Femur (tissue), 1 donor: ENCODE measurements around the gene ADARB2.

ENCODE experiments used
- DNase-seq: peaks from one replicate; pipeline ENCODE4 v3.0.0-alpha.2; 2017

Gene ADARB2

DNA sequence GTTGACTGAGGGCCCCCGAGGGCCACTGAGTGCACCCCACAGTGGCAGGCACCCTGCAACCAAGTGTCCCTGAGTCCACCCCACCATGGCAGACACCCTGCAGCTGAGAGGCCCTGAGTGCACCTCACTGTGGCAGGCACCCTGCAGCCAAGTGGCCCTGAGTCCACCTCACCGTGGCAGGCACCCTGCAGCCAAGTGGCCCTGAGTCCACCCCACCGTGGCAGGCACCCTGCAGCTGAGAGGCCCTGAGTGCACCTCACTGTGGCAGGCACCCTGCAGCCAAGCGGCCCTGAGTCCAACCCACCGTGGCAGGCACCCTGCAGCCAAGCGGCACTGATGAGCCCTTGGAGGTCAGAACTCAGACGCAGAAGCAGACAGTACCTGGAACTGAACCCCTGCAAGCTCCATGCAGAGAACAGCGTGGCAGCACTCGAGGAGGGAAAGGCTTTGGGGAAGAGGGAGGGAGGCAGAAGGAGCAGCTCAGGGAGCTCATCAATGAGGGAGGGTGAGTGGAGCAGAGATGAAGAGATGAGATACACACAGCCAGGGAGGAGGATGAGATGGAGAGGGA, 524.7 kb downstream of the ADARB2 start:
- DNase-seq = no peak

DNA sequence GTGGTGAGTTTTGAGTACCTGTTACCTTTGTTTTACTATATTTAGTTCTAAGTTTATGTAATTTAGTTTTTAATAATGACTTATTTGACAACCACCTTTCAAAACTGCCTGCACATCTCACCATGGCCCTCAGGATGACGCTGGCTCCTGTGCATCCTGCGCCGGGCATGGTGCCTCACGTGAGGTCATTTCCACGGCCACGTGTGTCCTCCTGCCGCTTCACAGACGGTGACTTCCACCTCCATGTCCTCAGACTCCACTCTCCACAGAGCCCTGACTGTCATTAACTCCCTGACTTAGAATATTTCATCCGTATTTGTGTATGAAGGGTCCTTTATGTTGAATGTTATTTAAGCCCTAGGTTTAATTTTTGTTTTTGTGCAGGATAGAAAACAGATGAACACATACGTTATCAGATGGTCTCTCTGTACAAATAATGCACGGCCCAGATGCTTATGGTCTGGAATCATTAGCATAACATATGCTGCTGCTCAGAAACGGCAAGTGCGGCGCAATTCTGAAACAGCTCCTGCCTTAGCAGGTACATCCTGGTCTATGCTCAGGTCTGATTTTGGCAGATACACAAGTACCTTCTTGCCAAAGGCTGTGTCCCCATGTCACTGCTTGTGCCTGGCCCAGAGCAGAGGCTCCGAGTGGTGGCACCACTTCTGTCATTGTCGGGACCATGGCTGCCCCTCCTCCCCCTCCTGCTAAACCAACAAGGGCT, 525.3 kb downstream of the ADARB2 start:
- no peak for DNase-seq

DNA sequence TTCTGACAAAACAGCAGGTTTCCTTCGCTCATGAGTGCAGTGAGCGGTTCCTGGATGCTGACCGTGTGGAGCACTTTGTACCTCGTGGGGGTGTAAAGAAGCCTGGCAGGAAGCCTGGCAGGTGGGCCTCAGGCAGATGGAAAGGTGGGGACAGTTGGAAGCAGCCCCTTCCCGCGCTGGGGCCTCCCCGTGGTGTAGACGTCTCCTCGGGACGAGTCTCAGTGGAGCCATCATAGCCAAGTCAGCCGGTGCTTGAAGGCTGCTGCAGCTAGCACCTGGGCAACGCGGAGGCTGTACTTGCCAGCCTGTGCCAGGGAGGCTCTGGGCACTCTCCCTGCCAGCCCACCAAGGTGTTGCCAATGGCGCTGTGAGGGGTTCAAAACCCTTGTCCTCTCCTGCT, 526.7 kb downstream of the ADARB2 start:
- no peak for DNase-seq

DNA sequence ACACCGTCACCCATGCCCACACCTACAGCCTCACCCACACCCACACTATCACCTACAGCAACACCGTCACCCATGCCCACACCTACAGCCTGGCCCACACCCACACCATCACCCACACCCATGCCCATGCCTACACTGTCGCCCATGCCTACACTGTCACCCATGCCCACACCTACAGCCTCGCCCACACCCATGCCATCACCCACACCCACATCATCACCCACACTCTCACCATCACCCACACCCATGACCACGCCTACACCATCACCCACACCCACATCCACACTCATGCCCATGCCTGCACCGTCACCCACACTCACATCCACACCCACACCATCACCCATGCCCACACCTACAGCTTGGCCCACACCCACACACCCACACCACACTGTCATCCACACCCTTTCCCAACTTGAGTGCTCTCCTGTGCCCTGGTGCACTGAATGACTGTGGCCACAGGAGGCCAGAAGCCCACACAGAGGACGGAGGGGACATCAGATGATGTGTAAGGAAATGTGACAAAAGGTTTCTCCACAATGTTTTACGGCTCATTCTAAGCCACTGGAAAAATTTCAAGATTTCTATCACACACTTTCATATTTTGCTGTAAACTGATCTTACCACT, 527.9 kb downstream of the ADARB2 start:
- DNase-seq = no peak

DNA sequence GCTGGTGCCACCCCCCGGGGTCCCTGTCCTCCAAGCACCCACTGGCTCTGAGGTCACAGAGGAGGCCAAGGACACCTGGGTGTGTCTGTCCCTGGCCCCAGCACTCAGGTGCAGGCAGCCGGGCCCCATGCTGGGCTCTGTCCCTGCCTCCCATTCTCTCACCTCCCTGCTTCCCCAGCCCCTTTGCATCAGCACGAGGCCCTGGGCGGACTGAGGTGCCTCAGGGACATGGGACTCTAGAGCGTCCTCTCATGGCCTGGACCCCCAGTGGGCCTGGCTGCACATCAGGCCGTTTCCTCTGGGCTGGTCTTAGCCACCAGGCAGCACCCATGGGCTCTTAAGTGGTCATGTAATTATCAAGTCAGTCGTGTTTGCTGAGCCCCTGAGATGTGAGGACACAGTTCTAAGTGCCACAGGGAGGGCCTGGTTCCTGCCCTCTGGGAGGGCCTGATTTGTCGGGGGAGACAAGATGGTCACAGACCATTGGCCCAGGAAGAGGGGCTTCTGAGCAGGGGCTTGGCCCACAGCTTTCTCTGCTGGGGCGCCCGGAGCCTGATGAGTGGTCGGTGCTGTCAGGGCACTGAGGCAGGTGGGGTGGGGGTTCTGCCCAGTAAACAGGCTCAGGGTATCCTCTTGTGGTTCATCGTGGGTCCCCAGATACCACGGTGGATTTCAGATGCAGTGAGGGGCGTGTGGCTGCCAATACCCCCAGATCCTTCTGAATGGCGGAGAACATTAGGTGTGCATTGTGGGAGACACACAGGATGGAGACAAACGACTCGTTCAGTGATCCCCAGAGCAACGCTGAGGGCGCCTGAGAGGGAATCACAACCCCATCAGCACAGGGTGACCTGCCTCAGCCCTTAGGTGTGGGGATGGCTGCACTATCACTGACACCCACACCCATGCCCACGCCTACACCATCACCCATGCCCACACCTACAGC, 528.7 kb downstream of the ADARB2 start:
- DNase-seq = no peak

DNA sequence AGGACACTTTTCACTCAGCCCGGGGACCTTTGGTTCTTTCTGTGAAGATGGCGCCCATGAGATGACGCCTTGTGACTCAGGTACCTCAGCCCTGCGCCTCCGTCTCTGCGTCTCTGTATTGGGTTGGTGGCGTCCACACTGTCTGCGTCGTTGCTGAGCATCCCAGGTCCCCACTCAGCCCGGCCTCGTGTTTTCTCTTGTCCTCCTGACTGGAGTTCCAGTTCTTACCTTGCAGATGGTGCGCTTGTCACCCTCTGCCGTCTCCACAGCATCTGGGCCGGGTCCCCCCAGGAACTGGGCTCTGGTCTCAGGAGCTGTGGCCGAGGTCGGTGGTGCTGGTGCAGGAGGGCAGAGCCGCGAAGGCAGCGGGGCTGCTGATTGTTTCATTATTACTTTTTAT, 530.7 kb downstream of the ADARB2 start:
- DNase-seq = no peak

DNA sequence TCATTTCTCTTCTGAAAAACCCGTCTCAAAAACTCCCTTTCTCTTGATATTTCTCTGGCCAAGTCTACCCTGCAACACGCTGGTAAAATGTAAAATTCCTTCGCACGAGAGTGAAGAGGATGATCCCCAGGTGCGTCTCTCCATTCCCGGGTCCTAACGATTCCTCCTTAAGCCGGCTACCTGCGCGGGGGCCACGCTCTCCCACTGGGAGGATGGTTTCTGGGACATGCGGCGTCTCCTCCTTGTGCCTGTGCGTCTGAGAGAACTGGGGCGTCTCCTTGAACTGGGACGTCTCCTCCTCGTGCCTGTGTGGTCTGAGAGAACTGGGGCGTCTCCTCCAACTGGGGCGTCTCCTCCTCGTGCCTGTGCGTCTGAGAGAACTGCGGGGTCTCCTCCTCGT, 531.2 kb downstream of the ADARB2 start:
- no peak for DNase-seq

DNA sequence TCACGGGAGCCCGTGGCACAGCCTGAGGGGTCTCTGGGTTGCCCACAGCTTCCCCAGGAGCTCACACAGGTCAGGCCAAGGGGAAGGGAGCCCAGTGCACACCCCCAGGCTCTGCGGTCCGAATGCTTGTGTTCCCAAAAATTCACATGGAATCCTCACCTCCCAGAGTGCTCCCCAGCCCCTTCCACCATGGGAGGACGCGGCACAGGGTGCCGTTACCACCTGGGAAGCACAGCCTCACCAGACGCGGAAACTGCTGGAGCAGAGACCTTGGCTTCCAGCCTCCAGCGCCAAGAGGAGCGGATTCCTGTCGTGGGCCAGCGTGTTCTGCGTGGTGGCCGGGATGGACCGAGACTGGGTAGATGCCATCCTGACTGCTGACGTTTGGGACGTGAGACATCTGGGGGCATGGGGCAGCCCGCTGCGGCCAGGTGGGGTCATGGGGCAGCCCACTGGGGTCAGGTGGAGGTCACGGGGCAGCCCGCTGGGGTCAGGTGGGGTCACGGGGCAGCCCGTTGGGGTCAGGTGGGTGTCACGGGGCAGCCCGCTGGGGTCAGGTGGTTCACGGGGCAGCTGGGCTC, 531.8 kb downstream of the ADARB2 start:
- DNase-seq = no peak

DNA sequence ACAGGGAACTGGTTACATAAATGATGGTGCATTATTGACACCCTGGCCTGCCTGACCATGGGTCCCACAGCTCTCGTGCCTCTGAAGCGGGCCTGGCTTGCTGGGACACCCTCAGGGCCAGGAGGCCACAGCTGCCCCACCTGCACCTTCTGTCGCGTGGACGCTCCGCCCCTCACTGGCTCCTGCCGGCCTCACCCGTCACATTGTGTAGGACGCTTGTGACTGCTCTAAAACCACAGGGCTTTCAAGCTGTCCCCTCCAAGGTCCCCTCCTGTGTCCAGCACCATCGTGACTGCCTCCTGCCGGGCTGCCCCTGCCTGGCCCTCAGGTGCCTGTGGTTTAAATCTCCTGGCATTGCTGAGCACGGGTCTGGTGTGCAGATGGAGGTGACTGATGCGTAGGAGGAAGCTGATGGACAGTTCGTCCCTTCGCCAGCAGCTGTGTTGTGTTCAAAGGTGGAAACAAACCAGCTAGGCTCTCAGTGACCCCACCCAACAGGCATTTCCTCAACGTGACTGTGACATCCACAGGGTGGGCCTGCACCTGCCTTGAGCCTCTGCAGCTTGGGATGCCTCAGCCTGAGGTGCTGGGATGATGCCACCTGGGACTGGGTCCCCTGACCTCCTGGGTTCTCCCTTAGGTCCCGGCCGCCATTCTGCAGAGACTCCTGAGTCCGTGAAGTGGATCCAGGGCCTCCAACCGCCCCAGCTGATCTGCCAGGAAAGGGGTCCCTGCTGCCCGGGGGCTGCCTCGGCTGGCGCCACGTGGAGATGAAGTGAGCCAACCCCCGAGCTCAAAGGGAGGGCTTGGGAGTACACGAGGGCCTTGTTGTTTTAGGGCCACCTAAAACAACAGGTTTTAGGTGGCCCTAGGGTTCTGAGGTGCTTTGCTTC, 532.6 kb downstream of the ADARB2 start:
- no peak for DNase-seq

DNA sequence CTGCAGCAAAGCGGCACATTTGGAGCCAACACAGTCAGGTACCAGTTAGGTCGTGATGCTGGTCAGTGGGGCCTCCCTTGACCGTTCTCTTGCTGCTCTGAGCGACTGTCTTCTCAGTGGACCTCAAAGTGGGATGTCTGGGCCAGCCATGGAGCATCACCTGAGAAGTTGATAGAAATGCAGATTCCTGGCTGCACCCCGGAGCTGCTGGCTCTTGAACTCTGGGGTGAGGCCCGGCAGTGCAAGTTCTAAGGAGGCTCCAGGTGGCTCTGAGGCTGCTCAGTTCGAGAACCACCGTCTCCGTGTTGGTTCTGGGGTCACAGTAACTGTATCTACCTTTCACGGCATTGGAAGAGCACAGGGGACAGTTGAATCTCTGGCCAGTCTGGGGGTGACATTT, 533.6 kb downstream of the ADARB2 start:
- DNase-seq = no peak

DNA sequence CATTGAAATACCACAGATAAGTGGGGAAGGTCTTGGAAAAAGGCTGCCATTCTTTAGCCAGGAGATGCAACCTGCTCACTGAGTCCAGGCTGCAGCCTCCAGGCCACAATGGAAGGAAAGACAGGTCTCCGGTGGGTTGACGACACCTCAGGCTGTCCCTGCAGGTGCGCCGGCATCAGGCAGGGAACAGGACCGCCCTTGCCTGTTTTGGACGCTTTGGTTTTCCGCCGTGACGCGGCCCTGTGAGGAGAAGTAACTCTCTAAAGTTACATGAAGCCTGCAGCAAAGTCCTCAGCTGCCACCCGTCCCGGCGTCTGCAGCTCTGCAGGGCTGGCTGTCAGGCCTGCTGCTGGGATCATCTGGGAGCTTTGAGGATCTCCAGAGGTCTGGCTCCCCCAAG, 534.1 kb downstream of the ADARB2 start:
- no peak for DNase-seq

DNA sequence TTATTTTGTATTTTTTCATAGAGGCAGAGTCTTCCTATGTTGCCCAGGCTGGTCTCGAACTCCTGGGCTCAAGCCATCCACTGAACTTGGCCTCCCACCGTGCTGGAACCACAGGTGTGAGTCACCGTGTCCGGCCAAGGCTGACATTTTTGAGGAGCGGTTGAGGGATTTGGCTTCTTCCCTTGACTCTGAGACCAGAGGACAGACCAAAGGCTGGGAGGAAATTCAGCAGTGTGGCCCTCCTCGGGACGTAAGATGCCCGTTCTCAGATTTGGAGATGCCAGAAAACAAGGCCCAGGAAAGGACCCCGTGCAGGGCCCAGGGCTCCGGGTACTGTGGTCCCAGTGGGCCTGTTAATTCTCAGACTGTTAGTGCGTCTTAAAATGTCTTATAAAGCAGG, 535.0 kb downstream of the ADARB2 start:
- no peak for DNase-seq

DNA sequence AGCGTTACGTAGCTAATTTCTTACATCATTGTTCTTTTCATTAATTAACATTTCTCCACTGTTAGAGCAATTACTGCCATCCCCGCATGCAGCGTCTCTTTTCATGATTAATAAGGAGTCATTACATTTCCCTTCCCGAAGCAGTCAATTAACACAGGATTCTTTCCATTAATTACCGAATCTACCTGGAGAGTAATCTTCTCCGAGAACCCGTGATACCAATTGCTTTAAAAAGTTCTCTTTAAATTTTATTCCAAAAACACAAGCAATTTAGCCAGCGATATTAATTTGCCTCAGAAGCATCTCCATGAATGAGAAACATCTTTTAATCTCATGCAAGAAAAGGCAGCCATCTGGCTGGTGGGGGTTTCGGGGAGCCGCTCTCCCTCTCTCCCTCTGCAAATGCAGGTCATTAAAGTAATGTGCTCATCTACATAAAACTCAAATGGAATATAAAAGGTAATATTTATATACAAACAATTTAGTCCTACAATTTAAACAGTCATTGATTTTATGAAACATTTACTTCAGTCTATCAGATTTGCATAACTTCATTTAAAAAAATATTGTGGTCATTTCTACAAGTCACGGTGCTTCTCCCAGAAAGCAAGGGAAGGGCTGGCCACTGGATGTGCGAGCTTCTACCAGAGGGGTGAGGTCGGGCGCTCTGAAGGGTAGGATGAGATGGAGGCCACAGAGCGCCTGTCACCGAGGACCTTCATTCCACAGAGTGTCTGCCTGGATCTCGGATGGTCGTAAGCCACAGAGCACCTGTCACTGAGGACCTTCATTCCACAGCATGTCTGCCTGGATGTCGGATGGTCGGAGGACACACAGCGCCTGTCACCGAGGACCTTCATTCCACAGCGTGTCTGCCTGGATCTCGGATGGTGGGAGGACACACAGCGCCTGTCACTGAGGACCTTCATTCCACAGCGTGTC, 536.2 kb downstream of the ADARB2 start:
- no peak for DNase-seq

DNA sequence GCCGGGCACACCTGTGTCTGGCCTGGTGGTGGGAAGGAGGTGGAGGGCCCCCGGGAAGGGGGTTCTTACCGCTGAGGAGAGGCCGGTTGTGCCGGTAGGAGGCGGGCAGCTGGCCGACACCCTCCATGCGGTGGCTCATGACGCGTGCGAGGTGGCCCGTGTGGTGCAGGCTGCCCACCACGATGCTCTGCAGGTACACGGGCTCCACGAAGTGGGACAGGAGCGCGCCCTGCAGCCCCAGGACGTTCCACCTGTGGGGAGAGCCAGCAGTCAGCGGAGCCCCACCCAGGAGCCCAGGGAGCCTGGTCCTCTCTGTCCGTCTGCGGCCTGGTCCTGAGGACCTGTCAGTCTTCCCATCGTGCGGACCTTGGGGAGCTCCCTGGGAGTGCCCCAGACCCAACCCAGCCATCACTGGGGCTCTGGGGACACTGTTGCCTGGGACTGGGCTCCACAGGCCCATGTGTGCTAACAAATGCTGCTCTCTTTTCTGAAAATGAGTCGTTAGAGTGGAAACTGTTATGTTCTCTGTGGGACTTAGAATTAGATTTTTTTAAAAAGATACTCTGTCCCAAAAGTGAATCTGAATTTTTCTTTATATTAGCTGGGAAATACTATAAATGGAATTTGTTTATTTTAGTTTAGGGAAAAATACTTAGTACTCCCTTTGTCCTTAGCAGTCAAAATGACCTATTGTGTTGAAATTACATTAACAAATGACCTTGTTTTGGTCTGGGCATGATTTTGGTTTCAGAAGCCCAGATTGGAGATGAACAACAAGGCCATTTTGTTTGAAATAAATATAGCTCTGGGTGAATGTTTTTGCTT, 537.2 kb downstream of the ADARB2 start:
- DNase-seq = no peak

DNA sequence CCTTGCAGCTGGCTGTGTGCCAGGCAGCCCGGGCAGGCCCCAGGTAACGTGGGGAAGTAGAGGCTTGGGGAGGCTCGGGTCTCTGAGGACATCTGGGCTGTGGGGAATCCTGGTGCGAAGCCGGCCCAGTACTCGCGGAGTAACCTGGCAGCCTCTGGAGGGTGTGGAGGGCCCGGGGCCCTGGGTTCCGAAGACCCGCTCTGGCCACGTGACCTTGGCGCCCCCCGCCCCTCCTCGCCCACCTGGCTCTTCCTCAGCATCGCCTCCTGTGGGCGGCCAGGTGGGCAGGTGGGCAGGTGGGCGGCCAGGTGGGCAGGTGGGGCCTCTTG, 538.0 kb downstream of the ADARB2 start:
- DNase-seq = no peak

DNA sequence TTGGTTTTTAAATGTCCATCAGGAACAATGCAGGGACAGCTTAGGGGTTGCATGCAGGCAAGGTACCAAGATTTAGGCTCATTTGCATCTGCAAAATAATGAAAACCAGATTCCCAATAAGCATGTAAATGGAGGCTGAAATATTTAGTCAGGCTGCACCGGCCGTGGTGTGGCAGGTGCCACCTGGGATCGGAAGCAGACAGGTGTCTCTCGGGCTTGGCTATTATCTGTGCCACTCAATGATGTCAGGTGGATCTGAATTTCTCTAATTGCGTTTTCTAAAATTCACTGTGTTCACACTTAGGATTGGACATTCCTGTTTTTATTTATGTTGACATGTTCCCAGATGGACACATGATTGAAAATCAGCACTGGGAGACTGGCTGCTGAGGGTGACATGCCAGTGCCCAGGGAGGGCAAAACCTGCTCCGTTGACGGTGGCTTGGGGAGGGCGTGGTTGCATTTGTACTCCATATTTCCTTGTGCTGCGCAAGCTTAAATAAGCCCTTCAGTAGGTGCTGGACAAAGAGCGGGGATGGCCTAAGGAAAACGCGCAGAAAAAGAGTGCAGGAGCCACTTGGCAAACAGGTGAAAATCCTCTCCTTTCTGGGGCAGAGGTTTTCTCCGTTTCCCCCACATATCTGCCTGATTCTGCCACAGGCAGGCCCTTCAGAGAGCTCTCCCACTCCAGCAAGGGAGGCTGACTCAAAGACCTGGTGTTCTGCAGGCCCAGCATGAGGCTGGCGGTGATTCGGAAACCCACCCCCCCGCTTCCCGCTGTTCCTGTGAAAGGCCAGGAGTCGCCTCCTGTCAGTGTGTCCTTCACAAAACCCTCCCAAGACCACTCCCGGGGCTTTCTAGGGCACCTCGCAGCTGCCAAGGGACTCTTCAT, 538.6 kb downstream of the ADARB2 start:
- DNase-seq = no peak

DNA sequence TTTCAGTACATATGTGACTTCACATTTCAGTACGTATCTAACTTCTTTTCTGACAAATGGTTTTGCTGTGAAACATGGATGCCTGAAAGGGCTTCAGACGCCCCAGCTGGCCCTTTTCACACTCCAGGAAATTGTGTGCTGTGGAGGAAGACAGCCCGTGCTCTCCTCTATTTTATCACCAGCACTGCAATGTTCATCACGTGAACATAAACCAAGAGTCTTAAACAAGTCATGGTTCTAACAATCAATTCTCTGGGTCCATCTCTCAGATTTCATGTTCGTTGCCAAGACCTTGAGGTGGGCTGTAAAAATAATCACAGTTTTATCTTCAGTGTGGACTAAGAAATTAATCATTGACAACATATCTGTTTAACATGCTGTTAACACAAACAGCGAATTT, 539.9 kb downstream of the ADARB2 start:
- DNase-seq = no peak

DNA sequence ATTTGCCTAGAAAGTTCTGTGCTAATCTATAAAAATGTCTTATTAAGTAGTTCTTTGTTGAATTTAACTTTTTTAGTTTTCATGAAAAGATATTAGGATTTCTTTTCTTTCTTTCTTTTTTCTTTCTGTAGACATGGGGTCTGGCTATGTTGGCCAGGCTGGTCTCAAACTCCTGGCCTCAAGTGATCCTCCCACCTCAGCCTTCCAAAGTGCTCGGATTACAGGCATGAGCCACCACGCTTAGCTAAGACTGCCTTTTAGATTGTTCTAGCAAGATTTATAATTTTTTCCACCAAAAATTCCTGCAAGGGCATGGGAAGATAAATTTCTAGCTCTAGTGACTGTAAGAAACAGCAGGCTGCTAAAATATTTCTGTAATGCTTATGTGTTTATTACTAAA, 540.7 kb downstream of the ADARB2 start:
- DNase-seq = no peak

DNA sequence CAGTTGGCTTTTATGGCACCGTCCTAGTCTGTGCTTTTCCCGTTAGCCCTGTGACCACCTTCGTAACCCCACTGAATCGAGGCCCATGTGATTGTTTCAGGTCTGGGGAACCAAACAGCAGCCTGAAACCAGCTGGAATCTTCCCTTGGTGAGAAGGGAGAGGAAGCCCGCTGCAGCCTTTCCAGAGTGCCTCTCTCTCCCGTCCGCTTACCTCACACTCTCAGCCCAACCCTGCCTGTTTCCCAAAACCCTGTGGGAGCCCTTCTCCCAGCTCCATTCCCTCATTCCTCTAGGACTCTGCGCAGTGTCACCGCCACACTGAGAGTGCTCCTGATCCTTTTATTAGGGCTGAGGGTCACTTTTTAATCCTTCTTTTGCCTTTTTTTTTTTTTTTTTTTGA, 541.5 kb downstream of the ADARB2 start:
- DNase-seq = no peak
